Common myeloid progenitor, CD34-positive (primary cell): ENCODE data around the gene RAD21L1.

Source experiments
- CTCF ChIA-PET: fragments of 350-600 bp; sonication (Branson Sonifier 250); formaldehyde crosslinking; loops from one replicate; lab custom pipeline; 2021; ENCODE audit warnings: antibody characterized with exemption; lab: Charles Lee
- POLR2A ChIA-PET: fragments of 350-600 bp; sonication (Branson Sonifier 250); formaldehyde crosslinking; loops from one replicate; lab custom pipeline; 2021; ENCODE audit warnings: antibody characterized with exemption; lab: Charles Lee
- DNase-seq, 3 donors: peaks; one replicate each; pipeline versions ENCODE4 v3.0.0 to v3.0.0-alpha.2; 2013
- H3K27ac ChIP-seq, 2 experiments: 1 replicate in 1 of 2; 2 replicates in 1 of 2; pipeline ENCODE4 v1.7.0; 2013; ENCODE audit warnings: inconsistent platforms in 2 of 2, low read length in 2 of 2, mild to moderate bottlenecking in 2 of 2, low read depth in 1 of 2, moderate library complexity in 1 of 2; ENCODE audit not compliant: severe bottlenecking in 2 of 2, insufficient read depth in 1 of 2, poor library complexity in 1 of 2
- H3K27me3 ChIP-seq, 5 experiments: replicated peaks in 2 of 5; 1 replicate in 3 of 5; 2 replicates in 2 of 5; pipeline versions ENCODE4 v1.6.1 to v1.7.0; 2013; ENCODE audit warnings: low read length in 4 of 5, mild to moderate bottlenecking in 2 of 5, moderate library complexity in 2 of 5, inconsistent platforms in 1 of 5; ENCODE audit not compliant: insufficient read depth in 5 of 5, control insufficient read depth in 4 of 5
- H3K36me3 ChIP-seq, 4 experiments: 1 replicate in 2 of 4; 2 replicates in 2 of 4; pipeline versions ENCODE4 v1.6.1 to v1.7.0; 2013; ENCODE audit warnings: low read length in 3 of 4, control low read depth in 1 of 4, mild to moderate bottlenecking in 1 of 4; ENCODE audit not compliant: control insufficient read depth in 4 of 4, insufficient read depth in 4 of 4
- H3K4me1 ChIP-seq, 4 experiments: 1 replicate in 3 of 4; 2 replicates in 1 of 4; pipeline versions ENCODE4 v1.6.1 to v1.7.1; 2013; ENCODE audit warnings: low read length in 3 of 4, mild to moderate bottlenecking in 3 of 4, control low read depth in 1 of 4, inconsistent platforms in 1 of 4, moderate library complexity in 1 of 4; ENCODE audit not compliant: control insufficient read depth in 4 of 4, insufficient read depth in 4 of 4; ENCODE audit errors: control extremely low read depth in 1 of 4
- H3K4me3 ChIP-seq, 7 experiments: 1 replicate in 4 of 7; 2 replicates in 3 of 7; pipeline versions ENCODE4 v1.5.1 to v1.7.0; 2013; ENCODE audit warnings: mild to moderate bottlenecking in 7 of 7, low read length in 6 of 7, moderate library complexity in 6 of 7, inconsistent platforms in 2 of 7, low read depth in 2 of 7, control low read depth in 1 of 7; ENCODE audit not compliant: insufficient read depth in 4 of 7, control insufficient read depth in 1 of 7; ENCODE audit errors: extremely low read depth in 1 of 7
- H3K9me3 ChIP-seq, 5 experiments: 1 replicate in 4 of 5; 2 replicates in 1 of 5; pipeline versions ENCODE4 v1.6.1 to v1.7.1; 2013; ENCODE audit warnings: low read length in 4 of 5, mild to moderate bottlenecking in 2 of 5, inconsistent platforms in 1 of 5, low read depth in 1 of 5, moderate library complexity in 1 of 5; ENCODE audit not compliant: control insufficient read depth in 4 of 5, insufficient read depth in 2 of 5; ENCODE audit errors: control extremely low read depth in 1 of 5
- WGBS: methylation state at CpG from one replicate; pipeline ENCODE4 v1.1.5; 2013; ENCODE audit not compliant: insufficient coverage; 5-methylcytosine and 5-hydroxymethylcytosine counted together

RAD21L1 gene

DNA sequence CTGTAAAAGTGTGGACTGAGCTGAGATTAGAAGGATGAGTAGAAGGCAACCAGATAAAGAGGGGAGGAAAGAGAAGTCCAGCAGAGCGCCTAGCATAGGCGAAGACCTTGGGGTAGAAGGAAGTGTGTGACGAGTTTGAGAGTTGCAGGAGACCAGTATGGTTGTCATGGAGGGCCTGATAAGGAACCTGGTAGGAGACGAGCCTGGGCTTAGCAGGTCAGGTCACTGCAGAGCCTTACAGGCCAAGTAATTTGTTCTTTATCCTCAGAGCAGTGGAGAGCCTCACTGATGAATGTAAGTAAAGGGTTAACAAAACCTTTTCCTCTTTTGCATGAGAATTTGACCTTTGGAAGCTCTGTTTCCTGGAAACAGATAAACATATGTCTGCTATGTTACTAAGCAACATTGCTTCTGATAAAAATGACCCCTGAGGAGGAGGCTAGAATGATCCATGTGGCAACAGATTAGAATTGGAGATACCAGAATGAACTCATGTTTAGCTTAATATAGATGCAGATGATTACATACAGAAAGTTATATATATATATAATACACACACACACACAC lies 38.2 kb upstream of the RAD21L1 start:
- H3K36me3 ChIP-seq = no peaks in the 10 kb centered on the region
- no peak overlapping the region for H3K27ac ChIP-seq
- ChIA-PET POLR2A (no interaction called here), CTCF (interaction anchor here (0.6 to 1.2 kb wide), 4 partner anchors 26 to 84 kb away, joined by 3 read pairs; no protein-coding TSS in a partner anchor)
- 63% methylated on average over 4 of the region's 4 CpGs for WGBS
- H3K9me3 ChIP-seq = no peaks in the 10 kb centered on the region
- H3K4me1 ChIP-seq = peaks cover 2 to 10% (median 4%) of the 10 kb centered on the region in 4 experiments
- no peak overlapping the region for H3K4me3 ChIP-seq
- peak in 2 of 3 donors; percentile 18 to 23 for DNase-seq
- H3K27me3 ChIP-seq = peaks cover 0 to 56% (median 23%) of the 10 kb centered on the region in 5 experiments

DNA sequence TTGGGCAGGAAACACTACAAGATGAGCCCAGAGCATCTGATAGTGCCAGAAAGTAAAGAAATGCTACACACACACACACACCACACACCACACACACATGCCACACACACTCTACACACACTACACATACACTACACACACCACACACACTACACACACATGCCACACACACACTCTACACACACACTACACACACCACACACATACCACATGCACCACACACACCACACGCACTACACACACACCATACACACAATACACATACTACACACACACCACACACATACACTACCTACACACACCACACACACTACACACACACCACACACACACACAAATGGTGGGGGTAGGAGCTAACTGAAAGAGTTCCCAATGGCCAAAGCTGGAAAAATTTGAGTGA lies 37.5 kb upstream of the RAD21L1 start:
- Histone ChIP-seq H3K4me1 (peaks cover 2 to 10% (median 4%) of the 10 kb centered on the region in 4 experiments), H3K9me3 (no peaks in the 10 kb centered on the region), H3K27me3 (peaks cover 0 to 49% (median 23%) of the 10 kb centered on the region in 5 experiments), H3K4me3 (no peak overlapping the region), H3K27ac (no peak overlapping the region), H3K36me3 (no peaks in the 10 kb centered on the region)
- no CpG with 5 or more reads among the region's 1 CpG for WGBS
- POLR2A ChIA-PET = no interaction called here
- no peak for DNase-seq
- CTCF ChIA-PET = no interaction called here

DNA sequence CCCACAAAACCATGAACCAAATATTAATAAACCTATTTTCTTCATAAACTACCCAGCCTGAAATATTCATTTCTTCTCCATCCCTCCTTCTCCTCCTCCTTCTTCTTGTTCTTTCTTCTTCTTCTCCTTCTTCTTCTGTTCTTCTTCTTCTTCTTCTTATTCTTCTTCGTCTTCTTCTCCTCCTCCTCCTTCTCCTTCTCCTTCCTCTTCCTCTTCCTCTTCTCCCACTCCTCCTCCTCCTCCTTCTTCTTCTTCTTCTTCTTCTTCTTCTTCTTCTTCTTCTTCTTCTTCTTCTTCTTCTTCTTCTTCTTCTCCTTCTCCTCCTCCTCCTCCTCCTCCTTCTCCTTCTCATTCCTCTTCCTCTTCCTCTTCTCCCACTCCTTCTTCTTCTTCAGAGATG lies 36.0 kb upstream of the RAD21L1 start:
- WGBS = 11% methylated on average over 1 of the region's 1 CpG
- POLR2A ChIA-PET = no interaction called here
- H3K27me3 ChIP-seq = peaks cover 0 to 34% (median 12%) of the 10 kb centered on the region in 5 experiments
- H3K36me3 ChIP-seq = no peaks in the 10 kb centered on the region
- no peak for DNase-seq
- H3K9me3 ChIP-seq = no peaks in the 10 kb centered on the region
- no peak overlapping the region for H3K4me3 ChIP-seq
- CTCF ChIA-PET = interaction anchor here (1.4 kb wide), 1 partner anchor 15 kb away, joined by 4 read pairs; no protein-coding TSS in a partner anchor
- peaks cover 2 to 5% (median 3%) of the 10 kb centered on the region in 4 experiments for H3K4me1 ChIP-seq
- H3K27ac ChIP-seq = no peak overlapping the region

DNA sequence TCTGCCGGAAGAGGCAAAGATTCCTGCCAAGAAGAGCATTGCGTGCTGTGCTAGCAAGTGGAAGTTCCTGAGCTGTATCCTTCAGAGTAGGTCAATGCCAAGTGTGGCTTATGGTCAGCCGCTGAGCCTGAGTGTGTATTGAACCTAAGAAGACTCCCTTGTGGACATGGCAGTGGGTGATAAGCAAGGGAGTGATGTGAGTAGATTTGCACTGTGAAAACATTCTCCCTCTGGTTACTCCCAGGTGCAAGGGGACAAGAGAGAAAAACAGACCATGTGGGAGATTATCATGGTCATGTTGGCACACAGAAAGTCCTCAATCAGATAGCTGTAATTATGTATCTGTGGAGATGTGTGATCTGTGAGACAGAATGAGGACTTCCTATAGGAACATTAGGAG lies 35.0 kb upstream of the RAD21L1 start:
- ChIA-PET POLR2A (no interaction called here), CTCF (interaction anchor here (0.8 to 1.5 kb wide), 4 partner anchors 13 to 82 kb away, joined by 3 to 5 read pairs (median 4); no protein-coding TSS in a partner anchor)
- no peaks in the 10 kb centered on the region for H3K36me3 ChIP-seq
- no peak overlapping the region for H3K27ac ChIP-seq
- 100% methylated on average over 3 of the region's 3 CpGs for WGBS
- H3K4me1 ChIP-seq = peaks cover 0 to 3% (median 2%) of the 10 kb centered on the region in 4 experiments
- no peak overlapping the region for H3K4me3 ChIP-seq
- DNase-seq = no peak
- no peaks in the 10 kb centered on the region for H3K9me3 ChIP-seq
- peaks cover 0 to 30% (median 12%) of the 10 kb centered on the region in 5 experiments for H3K27me3 ChIP-seq

DNA sequence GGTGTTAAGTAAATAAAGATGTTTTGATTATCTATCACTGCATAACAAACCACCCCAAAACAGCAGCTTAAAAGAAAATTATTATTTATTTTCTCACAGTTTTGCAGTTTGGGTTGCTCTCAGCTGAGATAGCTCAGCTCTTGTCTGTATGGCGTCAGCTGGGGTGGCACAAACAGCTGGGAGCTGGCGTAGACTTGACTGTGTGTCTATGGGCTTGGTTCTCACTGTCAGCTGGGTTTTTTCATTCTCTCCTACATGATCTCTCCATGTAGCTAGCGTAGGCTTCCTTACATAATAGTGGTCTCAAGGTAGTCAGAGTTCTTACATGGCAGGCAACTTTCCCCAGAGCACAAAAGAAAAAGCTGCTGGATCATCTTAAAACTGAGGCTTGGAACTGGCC lies 34.5 kb upstream of the RAD21L1 start:
- DNase-seq = no peak
- H3K4me1 ChIP-seq = peaks cover 0 to 2% (median 0%) of the 10 kb centered on the region in 4 experiments
- CTCF ChIA-PET = interaction anchor here (0.8 to 1.5 kb wide), 3 partner anchors 15 to 83 kb away, joined by 3 to 5 read pairs (median 3); no protein-coding TSS in a partner anchor
- POLR2A ChIA-PET = interaction anchor here (0.6 kb wide), 1 partner anchor 71 kb away, joined by 3 read pairs; no protein-coding TSS in a partner anchor
- no peaks in the 10 kb centered on the region for H3K9me3 ChIP-seq
- WGBS = 87% methylated on average over 3 of the region's 3 CpGs
- peaks cover 0 to 26% (median 12%) of the 10 kb centered on the region in 5 experiments for H3K27me3 ChIP-seq
- H3K36me3 ChIP-seq = no peaks in the 10 kb centered on the region
- H3K4me3 ChIP-seq = no peak overlapping the region
- H3K27ac ChIP-seq = no peak overlapping the region

DNA sequence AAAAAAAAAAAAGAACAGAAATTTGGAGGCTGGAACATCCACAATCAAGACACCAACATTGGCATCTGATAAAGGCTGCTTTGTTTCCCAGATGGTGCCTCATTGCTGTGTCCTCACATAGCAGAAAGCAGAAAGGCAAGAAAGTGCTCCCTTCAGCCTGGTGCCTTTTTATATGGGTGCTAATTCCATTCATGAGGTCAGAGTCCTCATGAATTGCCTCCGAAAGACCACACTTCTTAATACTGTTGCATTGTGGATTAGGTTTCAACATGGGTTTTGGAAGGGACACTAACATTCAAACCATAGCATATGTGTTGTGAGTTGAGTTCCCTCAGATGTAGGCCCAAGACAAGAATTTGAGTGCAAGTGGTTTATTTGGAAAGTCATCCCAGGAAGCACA lies 30.6 kb upstream of the RAD21L1 start:
- POLR2A ChIA-PET = no interaction called here
- no peaks in the 10 kb centered on the region for H3K9me3 ChIP-seq
- no peaks in the 10 kb centered on the region for H3K36me3 ChIP-seq
- no CpG with 5 or more reads among the region's 1 CpG for WGBS
- CTCF ChIA-PET = no interaction called here
- no peak overlapping the region for H3K27ac ChIP-seq
- H3K4me3 ChIP-seq = no peak overlapping the region
- peaks cover 0 to 2% (median 0%) of the 10 kb centered on the region in 4 experiments for H3K4me1 ChIP-seq
- H3K27me3 ChIP-seq = peaks cover 0 to 10% (median 5%) of the 10 kb centered on the region in 5 experiments
- DNase-seq = no peak

DNA sequence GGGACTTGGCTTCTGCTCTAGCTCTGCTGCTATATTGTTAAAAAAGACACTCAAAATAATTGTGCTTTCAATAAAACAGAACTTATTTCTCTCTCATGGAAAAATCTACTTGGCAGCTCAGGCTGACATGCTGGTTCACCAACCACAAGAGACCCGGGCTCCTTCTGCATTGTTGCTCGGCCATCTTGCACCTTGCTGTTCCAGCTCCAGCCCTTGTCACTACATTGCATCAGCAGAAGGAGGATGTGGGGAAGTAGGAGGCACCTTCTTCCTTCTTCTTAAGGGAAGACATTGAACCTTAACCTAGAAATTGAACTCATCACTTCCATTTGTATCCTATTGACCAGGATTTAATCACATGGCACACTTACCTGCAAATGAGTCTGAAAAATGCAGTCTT lies 29.2 kb upstream of the RAD21L1 start:
- Histone ChIP-seq H3K4me1 (peaks cover 0 to 2% (median 0%) of the 10 kb centered on the region in 4 experiments), H3K36me3 (no peaks in the 10 kb centered on the region), H3K27me3 (peaks cover 0 to 2% (median 0%) of the 10 kb centered on the region in 5 experiments), H3K27ac (no peak overlapping the region), H3K4me3 (no peak overlapping the region), H3K9me3 (no peaks in the 10 kb centered on the region)
- POLR2A ChIA-PET = no interaction called here
- DNase-seq = no peak
- CTCF ChIA-PET = no interaction called here
- 100% methylated on average over 2 of the region's 2 CpGs for WGBS
